ENCODE measurements around the gene ESR1.
"Not testable (repeated sequence)": the region's sequence is repeated elsewhere in the genome, so short reads cannot be mapped to it uniquely, and the experiment has no call there.

DNA sequence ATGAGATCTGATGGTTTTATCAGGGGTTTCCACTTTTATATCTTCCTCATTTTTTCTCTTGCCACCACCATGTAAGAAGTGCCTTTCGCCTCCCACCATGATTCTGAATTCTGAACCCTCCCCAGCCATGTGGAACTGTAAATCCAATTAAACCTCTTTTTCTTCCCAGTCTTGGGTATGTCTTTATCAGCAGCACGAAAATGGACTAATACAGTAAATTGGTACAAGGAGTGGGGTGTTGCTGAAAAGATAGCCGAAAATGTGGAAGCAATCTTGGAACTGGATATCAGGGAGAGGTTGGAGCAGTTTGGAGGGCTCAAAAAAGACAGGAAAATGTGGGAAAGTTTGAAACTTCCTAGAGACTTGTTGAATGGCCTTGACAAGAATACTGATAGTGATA lies 268.8 kb downstream of the ESR1 start:
- TF ChIP-seq POLR2A, CTCF (IDR thresholded peaks at IDR 0.05): not testable (repeated sequence)
